ENCODE measurements around the gene MAPK1.
"Not testable (repeated sequence)": the region's sequence is repeated elsewhere in the genome, so short reads cannot be mapped to it uniquely, and the experiment has no call there.

The MAPK1 gene

GRCh38 chr22:21735200-21736083 lies 132.0 kb downstream of the MAPK1 start, which contains the start of gene YPEL1:
YPEL1 (minus strand) TSS chr22:21735794; CDS start chr22:21710744, 25,050 bp downstream.
- H3K27me3 ChIP-seq (ENCODE audit: insufficient read depth, low read depth, severe bottlenecking): no peaks in the 10 kb centered on the region
- H3K36me3 ChIP-seq: peaks cover 20% of the 10 kb centered on the region
- peaks cover 4% of the 10 kb centered on the region for H3K9me3 ChIP-seq (ENCODE audit: severe bottlenecking)
- H3K27ac ChIP-seq: peak within 1 kb of the TSS; percentile 65
- peak within 1 kb of the TSS; percentile 98 for H3K4me3 ChIP-seq (ENCODE audit: low read depth, low read length)
- peak; percentile 93 for DNase-seq
- TF ChIP-seq CTCF (IDR thresholded peaks at IDR 0.05; ENCODE audit: low read depth, low read length): no peak

- DNase-seq: no peak
- Histone ChIP-seq H3K27me3 (ENCODE audit: insufficient read depth, low read depth, severe bottlenecking) (no peaks in the 10 kb centered on the region), H3K27ac (peak overlapping the region; percentile 65), H3K36me3 (peaks cover 28% of the 10 kb centered on the region), H3K9me3 (ENCODE audit: severe bottlenecking) (peaks cover 4% of the 10 kb centered on the region), H3K4me3 (ENCODE audit: low read depth, low read length) (peak overlapping the region; percentile 98)
- no peak for TF ChIP-seq CTCF (IDR thresholded peaks at IDR 0.05; ENCODE audit: low read depth, low read length)
Measured at GRCh38 chr22:21734540-21735199, 132.8 kb downstream of the MAPK1 start.

GRCh38 chr22:21731503-21731902 lies 135.9 kb downstream of the MAPK1 start:
- no peak for DNase-seq
- Histone ChIP-seq H3K4me3 (ENCODE audit: low read depth, low read length) (no peak overlapping the region), H3K36me3 (peaks cover 44% of the 10 kb centered on the region), H3K27ac (no peak overlapping the region), H3K9me3 (ENCODE audit: severe bottlenecking) (peaks cover 4% of the 10 kb centered on the region), H3K27me3 (ENCODE audit: insufficient read depth, low read depth, severe bottlenecking) (no peaks in the 10 kb centered on the region)
- TF ChIP-seq CTCF (IDR thresholded peaks at IDR 0.05; ENCODE audit: low read depth, low read length): no peak

- no peaks in the 10 kb centered on the region for H3K27me3 ChIP-seq (ENCODE audit: insufficient read depth, low read depth, severe bottlenecking)
- H3K4me3 ChIP-seq (ENCODE audit: low read depth, low read length): no peak overlapping the region
- H3K36me3 ChIP-seq: peaks cover 44% of the 10 kb centered on the region
- TF ChIP-seq CTCF (IDR thresholded peaks at IDR 0.05; ENCODE audit: low read depth, low read length): no peak
- H3K27ac ChIP-seq: no peak overlapping the region
- no peaks in the 10 kb centered on the region for H3K9me3 ChIP-seq (ENCODE audit: severe bottlenecking)
- DNase-seq: no peak
Measured at GRCh38 chr22:21730535-21731308, 136.7 kb downstream of the MAPK1 start.

GRCh38 chr22:21729184-21729583 lies 138.3 kb downstream of the MAPK1 start:
- not testable (repeated sequence) for H3K4me3 ChIP-seq (ENCODE audit: low read depth, low read length); H3K27me3 ChIP-seq (ENCODE audit: insufficient read depth, low read depth, severe bottlenecking); H3K9me3 ChIP-seq (ENCODE audit: severe bottlenecking); DNase-seq; H3K27ac ChIP-seq
- peaks cover 50% of the 10 kb centered on the region for H3K36me3 ChIP-seq

- Histone ChIP-seq H3K9me3 (ENCODE audit: severe bottlenecking) (no peaks in the 10 kb centered on the region), H3K36me3 (peaks cover 47% of the 10 kb centered on the region), H3K27me3 (ENCODE audit: insufficient read depth, low read depth, severe bottlenecking) (no peaks in the 10 kb centered on the region), H3K4me3 (ENCODE audit: low read depth, low read length) (no peak overlapping the region), H3K27ac (no peak overlapping the region)
- DNase-seq: no peak
- no peak for TF ChIP-seq CTCF (IDR thresholded peaks at IDR 0.05; ENCODE audit: low read depth, low read length)
Measured at GRCh38 chr22:21728270-21728669, 139.2 kb downstream of the MAPK1 start.
